HuH-7.5 (cell line): ENCODE results near the gene SDK1.

Experiments
- DNase-seq: peaks from one replicate; pipeline ENCODE4 v3.0.0; 2011; ENCODE audit warnings: low spot score

The SDK1 gene

GRCh38 chr7:3333861-3334260 is 32.8 kb downstream of the SDK1 start:
- DNase-seq = no peak

GRCh38 chr7:3336042-3336665 is 35.1 kb downstream of the SDK1 start:
- no peak for DNase-seq

GRCh38 chr7:3338161-3338560 is 37.1 kb downstream of the SDK1 start:
- DNase-seq = no peak

- no peak for DNase-seq
These were observed 44.8 kb downstream of the SDK1 start for GRCh38 chr7:3345699-3346481.

- DNase-seq = no peak
These were observed 48.1 kb downstream of the SDK1 start for GRCh38 chr7:3349126-3349525.

GRCh38 chr7:3356173-3356572 is 55.1 kb downstream of the SDK1 start:
- DNase-seq = no peak

- DNase-seq = no peak
These were observed 57.9 kb downstream of the SDK1 start for GRCh38 chr7:3358991-3359390.

GRCh38 chr7:3367261-3367660 is 66.2 kb downstream of the SDK1 start:
- DNase-seq = no peak

GRCh38 chr7:3370068-3370830 is 69.2 kb downstream of the SDK1 start:
- no peak for DNase-seq

GRCh38 chr7:3370921-3371320 is 69.9 kb downstream of the SDK1 start:
- no peak for DNase-seq

GRCh38 chr7:3371601-3372000 is 70.5 kb downstream of the SDK1 start:
- DNase-seq = no peak

GRCh38 chr7:3374239-3374638 is 73.2 kb downstream of the SDK1 start:
- no peak for DNase-seq

- DNase-seq = no peak
These were observed 77.5 kb downstream of the SDK1 start for GRCh38 chr7:3378390-3379150.

- DNase-seq = no peak
These were observed 79.0 kb downstream of the SDK1 start for GRCh38 chr7:3380034-3380433.

- DNase-seq = no peak
These were observed 80.0 kb downstream of the SDK1 start for GRCh38 chr7:3380886-3381685.

- no peak for DNase-seq
These were observed 85.6 kb downstream of the SDK1 start for GRCh38 chr7:3386423-3387190.

- no peak for DNase-seq
These were observed 92.8 kb downstream of the SDK1 start for GRCh38 chr7:3393862-3394261.

GRCh38 chr7:3397324-3397723 is 96.3 kb downstream of the SDK1 start:
- DNase-seq = no peak

GRCh38 chr7:3399858-3400257 is 98.8 kb downstream of the SDK1 start:
- no peak for DNase-seq

- no peak for DNase-seq
These were observed 103.4 kb downstream of the SDK1 start for GRCh38 chr7:3404501-3404900.
